HCT116 (cell line): ENCODE measurements around the gene ALK. TPM values are rescaled to one million over a fixed set of nuclear protein-coding genes. Genes with fewer than 3 reads are reported as not detected.

Experiments used
- ATAC-seq: fragments of 200-7000 bp; cut with Tn5 transposase; 2 replicates; pipeline ENCODE4 v1.9.1; 2020; ENCODE audit warnings: mild to moderate bottlenecking, moderate library complexity
- BruUV-seq: library from RNA; stranded (reverse); fragments of 400-500 nt; replicated peaks from 2 replicates; lab custom pipeline; 2021; lab: Mats Ljungman, UMichigan
- CTCF ChIA-PET: fragments of 300-600 bp; sonication (Branson Sonifier 250); formaldehyde crosslinking; loops from one replicate; lab custom pipeline; 2021; ENCODE audit warnings: antibody characterized with exemption; lab: Charles Lee
- POLR2A ChIA-PET: fragments of 300-600, 350-600 bp; sonication (Branson Sonifier 250); formaldehyde crosslinking; loops from one replicate; lab custom pipeline; 2021; ENCODE audit warnings: antibody characterized with exemption; lab: Charles Lee
- RAD21 ChIA-PET, 2 experiments: fragments of 300-600 bp; sonication (Branson Sonifier 250); formaldehyde crosslinking; loops; one replicate each; lab custom pipeline; 2023; ENCODE audit warnings: low total read pairs in 2 of 2; ENCODE audit not compliant: uncharacterized antibody in 2 of 2, unreplicated experiment in 2 of 2, low non-redundant PET in 1 of 2; lab: Charles Lee
- DNase-seq: peaks from one replicate; pipeline ENCODE4 v3.0.0-alpha.2; 2010; ENCODE audit warnings: low read depth, low spot score
- H2AFZ ChIP-seq: fragments of 200-600 bp; shearing (Covaris generic), sonication (generic); 2 replicates; pipeline ENCODE4 v1.6.1; 2017; ENCODE audit warnings: low read depth, mixed run types, mixed read lengths, antibody characterized with exemption, low read length; ENCODE audit not compliant: poor library complexity, severe bottlenecking
- H3K27ac ChIP-seq: 2 replicates; pipeline ENCODE4 v1.5.1; 2012; ENCODE audit warnings: low read depth, low read length
- H3K27me3 ChIP-seq: fragments of 200-600 bp; sonication (generic); 2 replicates; pipeline ENCODE4 v1.6.1; 2016; ENCODE audit warnings: mixed run types, low read length, mixed read lengths; ENCODE audit not compliant: insufficient read depth
- H3K36me3 ChIP-seq, 2 experiments: fragments of 200-500 bp in 1 of 2; fragments of 200-600 bp in 1 of 2; sonication (Bioruptor generic) in 1 of 2; sonication (generic) in 1 of 2; 2 replicates each; pipeline versions ENCODE4 v1.5.1 to v1.6.1; 2014 to 2016; ENCODE audit warnings: low read length in 2 of 2, inconsistent platforms in 1 of 2, mixed read lengths in 1 of 2, mixed run types in 1 of 2; ENCODE audit not compliant: insufficient read depth in 2 of 2, control insufficient read depth in 1 of 2
- H3K4me1 ChIP-seq, 2 experiments: fragments of 200-600 bp in 1 of 2; sonication (generic) in 1 of 2; 2 replicates each; pipeline versions ENCODE4 v1.5.1 to v1.6.1; 2012 to 2017; ENCODE audit warnings: low read length in 2 of 2, inconsistent platforms in 1 of 2, mild to moderate bottlenecking in 1 of 2, mixed read lengths in 1 of 2, mixed run types in 1 of 2, moderate library complexity in 1 of 2; ENCODE audit not compliant: insufficient read depth in 2 of 2, control insufficient read depth in 1 of 2
- H3K4me2 ChIP-seq: fragments of 200-600 bp; sonication (generic); 2 replicates; pipeline ENCODE4 v1.6.1; 2017; ENCODE audit warnings: mixed run types, low read length, mixed read lengths
- H3K4me3 ChIP-seq, 2 experiments: fragments of 200-600 bp in 1 of 2; sonication (generic) in 1 of 2; replicated peaks in 1 of 2; 2 replicates each; pipeline ENCODE4 v1.5.1; 2011 to 2016; ENCODE audit warnings: low read length in 2 of 2, control low read depth in 1 of 2, low read depth in 1 of 2, mild to moderate bottlenecking in 1 of 2, mixed read lengths in 1 of 2, mixed run types in 1 of 2
- H3K79me2 ChIP-seq: fragments of 200-600 bp; sonication (generic); 2 replicates; pipeline ENCODE4 v1.6.1; 2017; ENCODE audit warnings: mild to moderate bottlenecking, mixed run types, low read length, moderate library complexity, mixed read lengths; ENCODE audit not compliant: insufficient read depth
- H3K9ac ChIP-seq: fragments of 200-600 bp; sonication (generic); 2 replicates; pipeline ENCODE4 v1.6.1; 2016; ENCODE audit warnings: low read length, mixed read lengths
- H3K9me2 ChIP-seq: fragments of 200-600 bp; sonication (generic), shearing (Covaris generic); 2 replicates; pipeline ENCODE4 v1.6.1; 2017; ENCODE audit warnings: mixed run types, mild to moderate bottlenecking, moderate library complexity; ENCODE audit not compliant: insufficient read depth
- H3K9me3 ChIP-seq, 2 experiments: fragments of 200-500 bp in 1 of 2; fragments of 200-600 bp in 1 of 2; sonication (Bioruptor generic) in 1 of 2; sonication (generic) in 1 of 2; 2 replicates each; pipeline ENCODE4 v1.6.1; 2014 to 2017; ENCODE audit warnings: low read length in 2 of 2, mixed read lengths in 2 of 2, inconsistent platforms in 1 of 2, low read depth in 1 of 2, mild to moderate bottlenecking in 1 of 2, mixed run types in 1 of 2, moderate library complexity in 1 of 2; ENCODE audit not compliant: control insufficient read depth in 1 of 2, insufficient read depth in 1 of 2
- H4K20me1 ChIP-seq: fragments of 200-600 bp; sonication (generic), shearing (Covaris generic); 2 replicates; pipeline ENCODE4 v1.6.1; 2017; ENCODE audit warnings: mixed run types, mild to moderate bottlenecking, moderate library complexity; ENCODE audit not compliant: insufficient read depth
- ATF3 ChIP-seq: IDR thresholded peaks from 2 replicates; pipeline ENCODE4 v1.6.1; 2012
- CBX3 ChIP-seq: IDR thresholded peaks from 2 replicates; pipeline ENCODE4 v1.6.1; 2012; ENCODE audit warnings: low read depth
- CTCF ChIP-seq, 3 experiments: fragments of 200-600 bp in 1 of 3; sonication (generic) in 1 of 3; IDR thresholded peaks in 2 of 3; conservative IDR thresholded peaks in 1 of 3; 2 replicates each; pipeline ENCODE4 v1.5.1; 2012 to 2017; ENCODE audit warnings: low read depth in 2 of 3, low read length in 2 of 3, antibody characterized with exemption in 1 of 3, borderline replicate concordance in 1 of 3, control low read depth in 1 of 3, mild to moderate bottlenecking in 1 of 3, mixed read lengths in 1 of 3, mixed run types in 1 of 3, moderate library complexity in 1 of 3; ENCODE audit not compliant: insufficient read depth in 1 of 3
- EZH2 ChIP-seq: fragments of 200-600 bp; sonication (generic); IDR thresholded peaks from 2 replicates; pipeline ENCODE4 v1.6.1; 2017; ENCODE audit warnings: antibody characterized with exemption, mixed run types
- EZH2phosphoT487 ChIP-seq: fragments of 200-600 bp; IDR thresholded peaks from 2 replicates; pipeline ENCODE4 v1.6.1; 2018; ENCODE audit warnings: antibody characterized with exemption, borderline replicate concordance
- FOSL1 ChIP-seq: IDR thresholded peaks from 2 replicates; pipeline ENCODE4 v1.6.1; 2012; ENCODE audit warnings: low read depth
- JUND ChIP-seq: IDR thresholded peaks from 2 replicates; pipeline ENCODE4 v1.6.1; 2012
- MAX ChIP-seq: IDR thresholded peaks from 2 replicates; pipeline ENCODE4 v1.6.1; 2012
- POLR2A ChIP-seq: IDR thresholded peaks from 2 replicates; pipeline ENCODE4 v1.7.0; 2011; ENCODE audit warnings: borderline replicate concordance; ENCODE audit not compliant: insufficient read depth, insufficient read length; ENCODE audit errors: extremely low read depth
- POLR2AphosphoS5 ChIP-seq: IDR thresholded peaks from 2 replicates; pipeline ENCODE4 v1.6.1; 2011; ENCODE audit warnings: mild to moderate bottlenecking, low read depth, low read length, moderate library complexity
- SIN3A ChIP-seq: IDR thresholded peaks from 2 replicates; pipeline ENCODE4 v1.6.1; 2012; ENCODE audit warnings: low read depth
- SP1 ChIP-seq: IDR thresholded peaks from 2 replicates; pipeline ENCODE4 v1.6.1; 2012; ENCODE audit warnings: low read depth
- SRF ChIP-seq: IDR thresholded peaks from 2 replicates; pipeline ENCODE4 v1.6.1; 2012; ENCODE audit warnings: low read depth
- YY1 ChIP-seq: IDR thresholded peaks from 2 replicates; pipeline ENCODE4 v1.6.1; 2011; ENCODE audit warnings: low read length, low read depth, moderate library complexity, mild to moderate bottlenecking; ENCODE audit not compliant: insufficient replicate concordance; ENCODE audit errors: extremely low read depth
- ZBTB33 ChIP-seq: IDR thresholded peaks from 2 replicates; pipeline ENCODE4 v1.6.1; 2011; ENCODE audit warnings: mild to moderate bottlenecking, low read length, moderate library complexity; ENCODE audit not compliant: insufficient replicate concordance; ENCODE audit errors: extremely low read depth
- ZFX ChIP-seq: fragments of 450-650 bp; IDR thresholded peaks from 2 replicates; pipeline ENCODE4 v1.6.1; 2017
- ZNF274 ChIP-seq: fragments of 200-500 bp; sonication (Bioruptor generic); IDR thresholded peaks from 2 replicates; pipeline ENCODE4 v1.6.1; 2014; ENCODE audit warnings: mild to moderate bottlenecking, low read depth, low read length, inconsistent platforms
- intact Hi-C: fragments of 100-400 bp; cut with micrococcal nuclease; formaldehyde crosslinking; loops from 2 replicates; pipeline ENCODE4 v1.10.0; 2022
- total RNA-seq: library from RNA; stranded (reverse); gene quantifications from one replicate; pipeline ENCODE4 v1.2.1, GENCODE V29; 2021; ENCODE audit not compliant: unreplicated experiment

Gene ALK
- total RNA-seq, 1 experiment from 2014 or later: not detected

- H3K4me1 ChIP-seq: no peaks in the 10 kb centered on the region
- DNase-seq (no peak), ATAC-seq (no peak)
- no peak overlapping the region for H3K4me3 ChIP-seq
- no peak overlapping the region for H2AFZ ChIP-seq
- TF ChIP-seq POLR2AphosphoS5 (no peak), ZNF274 (no peak), POLR2A (no peak), CTCF (IDR thresholded peaks at IDR 0.05 in 2 of 3, conservative IDR thresholded peaks at IDR 0.05 in 1 of 3; ENCODE audit: borderline replicate concordance in 1 of 3, insufficient read depth in 1 of 3, low read depth in 2 of 3, low read length in 2 of 3) (no peak)
- peaks cover 22% of the 10 kb centered on the region; the same call in 1 of the 2 replicates for H3K27me3 ChIP-seq
- no peak overlapping the region for H3K9ac ChIP-seq
- no TSS peak for BruUV-seq
- no peaks in the 10 kb centered on the region for H3K9me3 ChIP-seq
- H3K9me2 ChIP-seq: no peaks in the 10 kb centered on the region
- H4K20me1 ChIP-seq: no peaks in the 10 kb centered on the region
- H3K36me3 ChIP-seq: no peaks in the 10 kb centered on the region
- no peak overlapping the region for H3K4me2 ChIP-seq
- intact Hi-C loops: no loop called here
- CTCF ChIA-PET: no interaction called here
- H3K27ac ChIP-seq: no peak overlapping the region
- RAD21 ChIA-PET: no interaction called here
- POLR2A ChIA-PET: no interaction called here
- H3K79me2 ChIP-seq: no peaks in the 10 kb centered on the region
These were observed 695.6 kb downstream of the ALK start for GRCh38 chr2:29225814-29226213.

GRCh38 chr2:29224693-29225551, 696.5 kb downstream of the ALK start:
- Histone ChIP-seq H3K27me3 (peaks cover 22% of the 10 kb centered on the region; the same call in 1 of the 2 replicates), H3K27ac (no peak overlapping the region), H3K4me3 (no peak overlapping the region), H3K79me2 (no peaks in the 10 kb centered on the region), H3K9me2 (no peaks in the 10 kb centered on the region), H3K9me3 (no peaks in the 10 kb centered on the region), H3K9ac (no peak overlapping the region), H3K36me3 (no peaks in the 10 kb centered on the region), H4K20me1 (no peaks in the 10 kb centered on the region), H3K4me2 (no peak overlapping the region), H2AFZ (no peak overlapping the region), H3K4me1 (no peaks in the 10 kb centered on the region)
- DNase-seq: no peak
- intact Hi-C loops: no loop called here
- no peak for ATAC-seq
- no TSS peak for BruUV-seq
- ChIA-PET CTCF (no interaction called here), RAD21 (no interaction called here), POLR2A (no interaction called here)
- TF ChIP-seq POLR2A (no peak), MAX (no peak), ATF3 (no peak), ZFX (no peak), FOSL1 (no peak), EZH2 (no peak), ZBTB33 (no peak), SP1 (no peak), EZH2phosphoT487 (no peak), YY1 (no peak), POLR2AphosphoS5 (no peak), SRF (no peak), SIN3A (no peak), JUND (no peak), CBX3 (no peak)
